SK-N-MC (cell line): ENCODE data around the gene SLC15A3.

Source experiments
- EZH2 ChIP-seq: fragments of 200-600 bp; sonication (generic); IDR thresholded peaks from one replicate; pipeline ENCODE4 v1.6.1; 2017; ENCODE audit warnings: antibody characterized with exemption
- POLR2AphosphoS5 ChIP-seq: IDR thresholded peaks from 2 replicates; pipeline ENCODE4 v1.6.1; 2012; ENCODE audit warnings: mild to moderate bottlenecking, low read depth, low read length, borderline replicate concordance

DNA sequence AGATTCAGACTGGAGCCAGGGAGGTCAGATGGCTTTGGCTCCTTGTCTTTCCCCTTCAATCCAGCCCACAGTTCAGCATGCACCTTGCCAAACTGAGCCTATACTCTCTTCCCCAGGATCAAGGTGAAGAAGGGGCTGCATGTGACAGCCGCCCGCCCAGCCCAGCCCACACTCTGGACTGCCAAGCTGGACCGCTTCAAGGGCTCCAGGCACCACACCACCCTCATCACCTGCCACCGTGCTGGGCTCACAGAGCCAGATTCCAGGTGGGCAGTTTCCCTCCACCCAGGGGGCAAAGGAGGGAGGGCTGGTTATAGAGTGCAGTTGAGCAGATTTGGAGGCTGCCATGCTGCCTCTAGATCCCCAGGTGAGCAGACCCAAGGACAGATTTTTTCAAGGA lies 21.6 kb downstream of the SLC15A3 start:
- no peak for TF ChIP-seq EZH2
- no peak for TF ChIP-seq POLR2AphosphoS5
